Measurements from ENCODE around the gene ZSCAN23. TPM values are rescaled to one million over a fixed set of nuclear protein-coding genes. Genes with fewer than 3 reads are reported as not detected.
A peak's percentile ranks its signal among the peaks of the same experiment; 100 is the strongest.

ZSCAN23 gene
- total and polyA plus RNA-seq, 9 of the 15 experiments (the other 6 are each of a cell fraction or from before 2014, with no cell fraction given), result 0.05 to 0.29 (median 0.21) TPM; not detected in 1

DNA sequence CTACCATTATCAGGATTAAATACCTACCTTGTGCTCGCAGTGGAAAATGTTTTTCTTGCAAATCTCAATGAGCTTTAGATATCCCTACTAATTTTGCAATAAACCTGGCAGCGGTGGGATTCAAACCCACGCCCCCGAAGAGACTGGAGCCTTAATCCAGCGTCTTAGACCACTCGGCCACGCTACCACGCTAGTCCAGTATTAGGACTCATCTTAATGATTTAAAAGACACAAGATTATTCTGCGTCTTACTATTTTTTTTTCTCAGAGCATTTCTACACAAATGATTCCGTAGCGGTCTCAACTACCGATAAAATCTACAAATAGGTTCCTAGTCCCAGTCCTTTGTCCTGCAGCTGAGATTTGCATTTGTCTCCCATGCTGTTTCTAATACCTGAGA lies 35.2 kb upstream of the ZSCAN23 start:
- no peaks in the 10 kb centered on the region for H3K36me3 ChIP-seq (ENCODE audit: control insufficient read depth, insufficient read depth, low read length)
- no peaks in the 10 kb centered on the region for H3K9me3 ChIP-seq (replicated peaks; ENCODE audit: control insufficient read depth, insufficient read depth, low read depth, low read length)
- no peak overlapping the region for H3K9ac ChIP-seq (ENCODE audit: insufficient read depth in 1 of 2, low read depth in 2 of 2, low read length in 2 of 2)
- no peak overlapping the region for H2AFZ ChIP-seq (ENCODE audit: low read depth, low read length)
- no peak for FAIRE-seq
- H3K27ac ChIP-seq (ENCODE audit: extremely low read depth, low read depth, low read length), result no peak overlapping the region
- peaks cover 4 to 18% of the 10 kb centered on the region in 2 experiments; a peak in 3 of 5 replicates for H3K4me1 ChIP-seq (replicated peaks in 1 of 2; ENCODE audit: control insufficient read depth in 2 of 2, insufficient read depth in 2 of 2, low read length in 2 of 2)
- ChIA-PET CTCF (ENCODE audit: low intra/inter-chr PET ratio) (no interaction called here), POLR2A (interaction anchor here (0.7 to 2.8 kb wide), 3 partner anchors 10 to 196 kb away, joined by 3 to 44 read pairs (median 3); no protein-coding TSS in a partner anchor)
- no peak overlapping the region for H3K4me2 ChIP-seq (ENCODE audit: insufficient read depth, low read length)
- TF ChIP-seq ZSCAN32 (CRISPR knock-in tag; IDR thresholded peaks at IDR 0.05), result no peak
- TF ChIP-seq RBM34 (IDR thresholded peaks at IDR 0.05; ENCODE audit: borderline replicate concordance, insufficient read depth, low read length), result no peak
- TF ChIP-seq, protein P1, sequence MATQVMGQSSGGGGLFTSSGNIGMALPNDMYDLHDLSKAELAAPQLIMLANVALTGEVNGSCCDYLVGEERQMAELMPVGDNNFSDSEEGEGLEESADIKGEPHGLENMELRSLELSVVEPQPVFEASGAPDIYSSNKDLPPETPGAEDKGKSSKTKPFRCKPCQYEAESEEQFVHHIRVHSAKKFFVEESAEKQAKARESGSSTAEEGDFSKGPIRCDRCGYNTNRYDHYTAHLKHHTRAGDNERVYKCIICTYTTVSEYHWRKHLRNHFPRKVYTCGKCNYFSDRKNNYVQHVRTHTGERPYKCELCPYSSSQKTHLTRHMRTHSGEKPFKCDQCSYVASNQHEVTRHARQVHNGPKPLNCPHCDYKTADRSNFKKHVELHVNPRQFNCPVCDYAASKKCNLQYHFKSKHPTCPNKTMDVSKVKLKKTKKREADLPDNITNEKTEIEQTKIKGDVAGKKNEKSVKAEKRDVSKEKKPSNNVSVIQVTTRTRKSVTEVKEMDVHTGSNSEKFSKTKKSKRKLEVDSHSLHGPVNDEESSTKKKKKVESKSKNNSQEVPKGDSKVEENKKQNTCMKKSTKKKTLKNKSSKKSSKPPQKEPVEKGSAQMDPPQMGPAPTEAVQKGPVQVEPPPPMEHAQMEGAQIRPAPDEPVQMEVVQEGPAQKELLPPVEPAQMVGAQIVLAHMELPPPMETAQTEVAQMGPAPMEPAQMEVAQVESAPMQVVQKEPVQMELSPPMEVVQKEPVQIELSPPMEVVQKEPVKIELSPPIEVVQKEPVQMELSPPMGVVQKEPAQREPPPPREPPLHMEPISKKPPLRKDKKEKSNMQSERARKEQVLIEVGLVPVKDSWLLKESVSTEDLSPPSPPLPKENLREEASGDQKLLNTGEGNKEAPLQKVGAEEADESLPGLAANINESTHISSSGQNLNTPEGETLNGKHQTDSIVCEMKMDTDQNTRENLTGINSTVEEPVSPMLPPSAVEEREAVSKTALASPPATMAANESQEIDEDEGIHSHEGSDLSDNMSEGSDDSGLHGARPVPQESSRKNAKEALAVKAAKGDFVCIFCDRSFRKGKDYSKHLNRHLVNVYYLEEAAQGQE (IDR thresholded peaks at IDR 0.05; ENCODE audit: borderline replicate concordance), result no peak
- TF ChIP-seq, protein P1 (CRISPR knock-in tag; IDR thresholded peaks at IDR 0.05; ENCODE audit: low read depth), result no peak
- peak; percentile 65 for TF ChIP-seq TBP (optimal IDR thresholded peaks at IDR 0.05; ENCODE audit: low read depth, low read length)
- H4K20me1 ChIP-seq (replicated peaks; ENCODE audit: control insufficient read depth, insufficient read depth, low read length), result no peaks in the 10 kb centered on the region
- no peak for ATAC-seq
- BruUV-seq (replicated peaks), result no TSS peak
- WGBS (ENCODE audit: insufficient coverage, low coverage, missing lambda C conversion rate), result 86% methylated on average over 12 of the region's 12 CpGs
- H3K79me2 ChIP-seq (ENCODE audit: control insufficient read depth, insufficient read depth, low read length), result no peaks in the 10 kb centered on the region
- H3K27me3 ChIP-seq (ENCODE audit: control insufficient read depth in 2 of 2, insufficient read depth in 2 of 2, low read length in 2 of 2), result no peaks in the 10 kb centered on the region
- in situ Hi-C loops (cut with MboI), result no loop called here
- H3K9me1 ChIP-seq (ENCODE audit: control insufficient read depth, insufficient read depth, low read length), result no peaks in the 10 kb centered on the region
- DNase-seq (ENCODE audit: extremely low read depth in 1 of 4, low spot score in 3 of 4), result no peak
- intact Hi-C loops (cut with micrococcal nuclease), result no loop called here
- no peak overlapping the region for H3K4me3 ChIP-seq
